Measurements from ENCODE around the gene CD2AP.
"Not testable (repeated sequence)": the region's sequence is repeated elsewhere in the genome, so short reads cannot be mapped to it uniquely, and the experiment has no call there.

DNA sequence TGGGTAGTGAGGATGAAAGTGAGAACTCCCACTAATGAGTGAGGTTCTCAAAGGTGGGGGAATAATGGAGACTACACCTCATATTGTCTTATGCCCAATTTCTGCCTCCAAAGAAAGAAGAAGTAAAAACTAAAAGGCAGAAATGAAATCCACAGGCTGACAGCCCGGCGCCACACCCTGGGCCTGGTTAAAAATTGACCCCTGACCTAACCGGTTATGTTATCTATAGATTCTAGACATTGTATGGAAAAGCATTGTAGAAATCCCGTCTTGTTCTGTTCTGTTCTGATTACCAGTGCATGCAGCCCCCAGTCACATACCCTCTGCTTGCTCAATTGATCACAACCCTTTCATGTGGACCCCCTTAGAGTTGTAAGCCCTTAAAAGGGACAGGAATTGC lies 170.0 kb downstream of the CD2AP start:
- TF ChIP-seq POLR2A, POLR2AphosphoS5 (IDR thresholded peaks at IDR 0.05): not testable (repeated sequence)
- TF ChIP-seq, protein P1, sequence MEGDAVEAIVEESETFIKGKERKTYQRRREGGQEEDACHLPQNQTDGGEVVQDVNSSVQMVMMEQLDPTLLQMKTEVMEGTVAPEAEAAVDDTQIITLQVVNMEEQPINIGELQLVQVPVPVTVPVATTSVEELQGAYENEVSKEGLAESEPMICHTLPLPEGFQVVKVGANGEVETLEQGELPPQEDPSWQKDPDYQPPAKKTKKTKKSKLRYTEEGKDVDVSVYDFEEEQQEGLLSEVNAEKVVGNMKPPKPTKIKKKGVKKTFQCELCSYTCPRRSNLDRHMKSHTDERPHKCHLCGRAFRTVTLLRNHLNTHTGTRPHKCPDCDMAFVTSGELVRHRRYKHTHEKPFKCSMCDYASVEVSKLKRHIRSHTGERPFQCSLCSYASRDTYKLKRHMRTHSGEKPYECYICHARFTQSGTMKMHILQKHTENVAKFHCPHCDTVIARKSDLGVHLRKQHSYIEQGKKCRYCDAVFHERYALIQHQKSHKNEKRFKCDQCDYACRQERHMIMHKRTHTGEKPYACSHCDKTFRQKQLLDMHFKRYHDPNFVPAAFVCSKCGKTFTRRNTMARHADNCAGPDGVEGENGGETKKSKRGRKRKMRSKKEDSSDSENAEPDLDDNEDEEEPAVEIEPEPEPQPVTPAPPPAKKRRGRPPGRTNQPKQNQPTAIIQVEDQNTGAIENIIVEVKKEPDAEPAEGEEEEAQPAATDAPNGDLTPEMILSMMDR (IDR thresholded peaks at IDR 0.05) = not testable (repeated sequence)

All from breast epithelium (tissue), 3 donors.